SJSA1 (cell line): ENCODE measurements around the gene CAVIN2. TPM values are rescaled to one million over a fixed set of nuclear protein-coding genes. Genes with fewer than 3 reads are reported as not detected.

Source experiments
- DNase-seq, 2 experiments: peaks; one replicate each; pipeline ENCODE4 v3.0.0-alpha.2; 2015 to 2020; ENCODE audit warnings: low spot score in 2 of 2, low read depth in 1 of 2
- H3K27ac ChIP-seq: fragments of 250-450 bp; sonication (Bioruptor Pico); 2 replicates; pipeline ENCODE4 v1.5.1; 2020; ENCODE audit warnings: mild to moderate bottlenecking, moderate library complexity
- H3K27me3 ChIP-seq: fragments of 250-450 bp; sonication (Bioruptor Pico); replicated peaks from 2 replicates; pipeline ENCODE4 v1.5.1; 2020; ENCODE audit warnings: mild to moderate bottlenecking, moderate library complexity
- H3K36me3 ChIP-seq: fragments of 250-450 bp; sonication (Bioruptor Pico); 2 replicates; pipeline ENCODE4 v1.5.1; 2020; ENCODE audit warnings: mild to moderate bottlenecking
- H3K4me1 ChIP-seq: fragments of 250-450 bp; sonication (Bioruptor Pico); replicated peaks from 2 replicates; pipeline ENCODE4 v1.6.1; 2021; ENCODE audit warnings: mild to moderate bottlenecking
- H3K4me3 ChIP-seq: fragments of 250-450 bp; sonication (Bioruptor Pico); 2 replicates; pipeline ENCODE4 v1.5.1; 2020; ENCODE audit warnings: mild to moderate bottlenecking
- H3K9me3 ChIP-seq: fragments of 250-450 bp; sonication (Bioruptor Pico); replicated peaks from 2 replicates; pipeline ENCODE4 v1.5.1; 2020; ENCODE audit warnings: mild to moderate bottlenecking
- total RNA-seq: library from RNA; depleted of rRNA; stranded (reverse); fragments of >200 nt; shearing (Covaris generic); gene quantifications from 2 replicates; pipeline ENCODE4 v1.2.3, GENCODE V29; 2014

The CAVIN2 gene
- total RNA-seq, 1 experiment from 2014 or later: 28.1 TPM

- no peak for DNase-seq
- H3K4me1 ChIP-seq: peaks cover 36% of the 10 kb centered on the region
- no peak overlapping the region for H3K4me3 ChIP-seq
- H3K36me3 ChIP-seq: no peaks in the 10 kb centered on the region
- H3K27ac ChIP-seq: no peak overlapping the region; the same call in 1 of the 2 replicates
- H3K9me3 ChIP-seq: no peaks in the 10 kb centered on the region
- no peaks in the 10 kb centered on the region for H3K27me3 ChIP-seq
Observed at GRCh38 chr2:191857886-191858285, 11.0 kb upstream of the CAVIN2 start.

DNA sequence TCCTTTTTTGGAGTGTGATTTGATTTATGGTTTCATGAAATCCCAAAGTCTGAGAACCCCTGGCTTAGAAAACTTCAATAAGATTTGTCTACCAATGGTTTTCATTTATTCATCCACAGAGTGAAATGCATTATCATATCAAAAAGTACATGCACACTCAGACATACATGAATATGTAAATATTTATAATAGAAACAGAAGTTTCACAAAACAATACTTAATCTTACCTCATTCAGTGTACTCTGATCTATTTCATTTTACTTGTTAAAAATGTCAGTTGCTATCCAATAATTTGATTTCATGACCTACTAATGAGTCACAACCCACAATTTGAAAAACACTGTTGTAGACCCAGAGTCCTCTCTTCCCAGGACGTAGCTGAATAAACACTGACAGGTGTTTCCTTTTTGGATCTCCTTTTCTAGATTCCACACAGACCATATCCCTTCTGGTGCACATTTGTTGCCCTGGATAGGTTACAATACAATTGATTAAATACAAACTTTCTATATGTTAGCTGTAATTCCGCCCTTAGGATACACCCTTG lies 10.4 kb upstream of the CAVIN2 start:
- Histone ChIP-seq H3K27ac (peak overlapping the region; percentile 27; the same call in 1 of the 2 replicates), H3K4me3 (no peak overlapping the region), H3K36me3 (no peaks in the 10 kb centered on the region), H3K4me1 (peaks cover 36% of the 10 kb centered on the region), H3K27me3 (no peaks in the 10 kb centered on the region), H3K9me3 (no peaks in the 10 kb centered on the region)
- no peak for DNase-seq

DNA sequence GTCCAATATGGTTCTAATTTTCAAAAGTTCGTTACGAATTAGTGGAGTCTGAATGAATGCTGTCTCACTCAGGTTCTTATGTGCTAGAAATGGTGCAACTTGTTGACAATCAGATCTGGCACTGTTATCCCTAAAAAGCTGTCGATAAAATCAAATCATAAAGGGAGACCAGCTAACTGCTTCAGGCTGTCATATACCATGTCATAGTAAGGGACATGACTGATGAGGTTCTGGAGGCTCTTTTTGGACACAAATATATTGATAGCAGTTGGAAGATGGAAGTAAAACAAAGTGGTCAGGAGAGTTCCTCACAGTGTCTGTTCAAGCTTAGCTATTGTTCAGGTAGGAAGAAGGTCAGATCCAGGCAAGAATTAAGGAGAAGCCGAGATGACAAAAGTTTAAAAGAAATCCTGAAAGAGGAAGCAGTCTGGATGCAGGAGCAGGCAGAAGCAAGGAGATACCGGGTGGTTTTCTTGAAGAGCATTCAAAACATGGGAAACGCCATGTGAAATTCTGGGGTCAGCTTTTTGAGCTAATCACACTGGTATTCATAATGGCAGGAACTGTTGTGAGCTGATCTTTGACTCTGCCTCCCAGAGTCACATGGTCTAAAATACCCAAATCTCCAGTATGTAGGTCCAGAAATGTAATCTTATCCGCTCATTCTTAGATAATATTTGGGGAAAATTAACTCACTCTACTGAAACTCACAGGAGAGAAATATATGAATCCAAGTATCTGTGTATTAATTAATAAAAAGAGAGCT lies 9.4 kb upstream of the CAVIN2 start:
- Histone ChIP-seq H3K27ac (no peak overlapping the region), H3K9me3 (no peaks in the 10 kb centered on the region), H3K27me3 (no peaks in the 10 kb centered on the region), H3K4me3 (no peak overlapping the region), H3K36me3 (no peaks in the 10 kb centered on the region), H3K4me1 (peaks cover 36% of the 10 kb centered on the region)
- no peak for DNase-seq

- no peak for DNase-seq
- Histone ChIP-seq H3K4me3 (no peak overlapping the region), H3K9me3 (no peaks in the 10 kb centered on the region), H3K4me1 (peaks cover 36% of the 10 kb centered on the region), H3K36me3 (no peaks in the 10 kb centered on the region), H3K27ac (peak overlapping the region; percentile 34; the same call in 1 of the 2 replicates), H3K27me3 (no peaks in the 10 kb centered on the region)
Observed at GRCh38 chr2:191855382-191855781, 8.5 kb upstream of the CAVIN2 start.

DNA sequence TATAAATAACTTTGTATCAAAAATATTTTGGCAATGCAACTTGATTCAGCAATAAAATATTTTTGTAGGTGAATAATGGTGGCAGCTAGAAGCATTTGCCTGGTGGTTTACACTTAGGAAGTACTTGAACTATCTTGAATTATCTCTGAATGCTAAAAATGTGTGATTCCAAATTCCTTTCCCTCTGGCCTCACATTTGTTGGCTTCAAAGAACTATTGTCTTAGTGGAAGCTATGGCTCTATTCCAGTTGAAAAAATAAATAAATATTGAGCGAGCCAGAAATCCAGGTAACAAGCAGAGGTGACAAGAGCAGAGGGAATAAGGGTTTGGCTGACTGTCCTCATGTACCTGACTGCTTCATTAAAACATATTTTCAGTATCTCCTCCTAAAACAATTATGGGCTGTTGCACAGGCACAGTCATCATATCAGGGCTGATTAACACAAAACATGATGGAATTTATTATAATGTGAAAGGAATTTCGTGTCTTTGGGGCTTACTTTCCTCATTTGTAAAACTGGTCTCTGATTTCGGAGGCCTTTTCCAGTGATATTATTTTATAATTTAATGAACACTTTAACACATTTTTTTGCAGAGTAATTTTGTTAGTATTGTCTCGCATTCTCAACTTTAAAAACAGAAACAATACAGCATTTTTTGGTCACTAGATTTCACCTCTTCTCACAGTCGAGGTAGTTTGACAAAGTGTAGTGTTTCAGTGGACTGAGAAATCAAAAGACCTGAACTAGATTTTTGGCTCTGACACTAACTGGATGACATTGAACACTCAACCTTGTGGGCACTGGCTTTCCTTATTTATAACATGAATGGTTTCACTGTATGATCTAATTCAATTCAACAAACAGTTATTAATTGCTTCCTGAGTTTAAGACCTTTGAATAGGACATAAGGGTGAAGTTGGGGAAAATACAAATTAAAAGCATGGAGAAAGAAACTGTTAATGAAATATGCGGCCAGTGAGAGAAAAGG lies 7.8 kb upstream of the CAVIN2 start:
- H3K27ac ChIP-seq: peak overlapping the region; percentile 34
- peaks cover 36% of the 10 kb centered on the region for H3K4me1 ChIP-seq
- no peaks in the 10 kb centered on the region for H3K36me3 ChIP-seq
- no peaks in the 10 kb centered on the region for H3K27me3 ChIP-seq
- DNase-seq: peak in 1 of 2 experiments; percentile 58
- H3K4me3 ChIP-seq: no peak overlapping the region
- no peaks in the 10 kb centered on the region for H3K9me3 ChIP-seq

- peak overlapping the region; percentile 34 for H3K27ac ChIP-seq
Observed at GRCh38 chr2:191853843-191854242, 7.0 kb upstream of the CAVIN2 start.

GRCh38 chr2:191851158-191851557 lies 4.3 kb upstream of the CAVIN2 start:
- no peaks in the 10 kb centered on the region for H3K9me3 ChIP-seq
- no peak overlapping the region for H3K27ac ChIP-seq
- no peaks in the 10 kb centered on the region for H3K36me3 ChIP-seq
- no peak for DNase-seq
- no peak overlapping the region for H3K4me3 ChIP-seq
- no peaks in the 10 kb centered on the region for H3K27me3 ChIP-seq
- peaks cover 40% of the 10 kb centered on the region for H3K4me1 ChIP-seq

More at GRCh38 chr2:191853843-191854242, 7.0 kb upstream of the CAVIN2 start:
- Histone ChIP-seq H3K9me3 (no peaks in the 10 kb centered on the region), H3K4me3 (no peak overlapping the region), H3K4me1 (peaks cover 36% of the 10 kb centered on the region), H3K27me3 (no peaks in the 10 kb centered on the region), H3K36me3 (no peaks in the 10 kb centered on the region)
- DNase-seq: no peak

- Histone ChIP-seq H3K36me3 (0 out of 2 replicates have a peak, but pooled peaks cover 2% of the 10 kb centered on the region), H3K27ac (no peak overlapping the region), H3K27me3 (no peaks in the 10 kb centered on the region), H3K4me1 (peaks cover 47% of the 10 kb centered on the region), H3K4me3 (no peak overlapping the region), H3K9me3 (no peaks in the 10 kb centered on the region)
- DNase-seq: no peak
Observed at GRCh38 chr2:191848771-191849767, 2.2 kb upstream of the CAVIN2 start.

DNA sequence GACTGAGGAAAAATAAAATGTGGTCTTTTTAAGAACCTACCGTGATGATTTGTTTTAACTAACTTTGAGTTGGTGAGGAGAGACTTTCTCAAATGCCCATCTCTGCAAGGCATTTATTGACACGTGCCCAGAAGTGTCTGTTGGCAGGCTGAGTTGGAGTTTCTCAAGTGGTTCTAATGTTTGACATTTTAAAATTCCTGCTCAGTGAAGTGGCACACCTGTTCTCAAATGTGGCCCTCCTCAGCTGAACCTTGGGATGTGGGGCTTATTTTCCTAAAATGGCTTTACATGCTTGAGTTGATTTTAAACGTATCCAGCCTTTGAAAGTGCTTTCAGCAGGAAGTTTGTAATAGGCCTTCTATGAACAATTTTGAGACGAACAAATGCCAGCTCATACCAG lies 876 bp upstream of the CAVIN2 start:
- no peak overlapping the region for H3K4me3 ChIP-seq
- no peaks in the 10 kb centered on the region for H3K9me3 ChIP-seq
- peak overlapping the region; percentile 72 for H3K27ac ChIP-seq
- H3K4me1 ChIP-seq: peaks cover 39% of the 10 kb centered on the region
- peaks cover 7% of the 10 kb centered on the region; the same call in 1 of the 2 replicates for H3K36me3 ChIP-seq
- no peak for DNase-seq
- no peaks in the 10 kb centered on the region for H3K27me3 ChIP-seq

DNA sequence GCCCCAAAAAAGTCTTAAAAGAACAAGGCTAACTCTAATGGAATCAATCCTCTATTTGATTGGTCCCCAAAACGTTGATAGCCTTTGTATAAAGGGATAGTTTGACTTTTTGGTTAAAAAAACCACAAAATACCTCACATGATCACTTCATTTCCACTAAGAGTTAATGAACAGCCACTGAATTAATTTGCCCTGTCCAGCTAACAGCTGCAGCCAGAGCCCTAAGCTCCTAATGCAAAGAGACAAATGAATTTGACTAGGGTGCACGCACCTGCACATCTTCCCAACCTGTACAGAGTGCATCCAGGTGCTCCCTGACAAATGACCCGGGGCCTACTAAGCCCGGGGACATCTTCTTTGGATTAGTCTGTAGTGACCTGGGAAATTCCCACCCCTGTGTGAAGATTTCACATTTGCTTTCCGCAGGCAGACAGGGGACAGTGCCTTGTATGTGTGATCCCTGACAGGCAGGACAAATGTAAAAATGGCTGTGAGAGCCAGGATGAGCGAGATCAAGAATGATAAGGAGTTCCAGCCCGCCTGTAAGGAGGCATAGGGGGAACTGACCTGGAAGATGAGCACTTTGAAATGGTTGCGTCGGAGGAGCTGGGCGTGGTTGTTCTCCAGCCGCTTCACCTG lies 893 bp downstream of the CAVIN2 start:
- Histone ChIP-seq H3K36me3 (peaks cover 7% of the 10 kb centered on the region; the same call in 1 of the 2 replicates), H3K4me3 (peak overlapping the region; percentile 34), H3K27ac (peak overlapping the region; percentile 72), H3K4me1 (peaks cover 39% of the 10 kb centered on the region), H3K9me3 (no peaks in the 10 kb centered on the region), H3K27me3 (no peaks in the 10 kb centered on the region)
- DNase-seq: no peak

GRCh38 chr2:191845248-191845715 lies 1.6 kb downstream of the CAVIN2 start:
- H3K27ac ChIP-seq: peak overlapping the region; percentile 42; the same call in 1 of the 2 replicates

DNA sequence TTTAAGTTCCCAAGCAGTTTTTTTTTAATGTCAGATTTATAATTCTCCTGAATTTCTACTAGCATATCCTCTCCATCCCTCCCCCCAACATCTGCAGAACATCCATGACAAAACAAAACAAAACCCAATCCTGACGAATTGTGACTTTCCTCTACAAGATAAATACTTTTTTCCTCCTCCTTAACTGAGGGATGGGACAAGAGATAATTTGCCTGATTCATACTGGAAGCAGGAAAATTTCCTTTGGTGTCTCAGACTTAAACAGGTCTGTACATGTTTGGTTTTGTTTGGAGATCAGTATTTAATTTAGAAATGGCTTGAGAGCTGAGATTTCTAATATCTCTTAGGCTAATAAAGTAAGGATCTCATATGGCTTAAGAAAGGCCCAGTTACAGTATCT lies 2.2 kb downstream of the CAVIN2 start:
- H3K9me3 ChIP-seq: no peaks in the 10 kb centered on the region
- H3K4me1 ChIP-seq: peaks cover 39% of the 10 kb centered on the region
- H3K4me3 ChIP-seq: peak overlapping the region; percentile 34
- H3K27ac ChIP-seq: no peak overlapping the region; the same call in 1 of the 2 replicates
- H3K36me3 ChIP-seq: peaks cover 7% of the 10 kb centered on the region; the same call in 1 of the 2 replicates
- DNase-seq: peak in 1 of 2 experiments; percentile 6
- H3K27me3 ChIP-seq: no peaks in the 10 kb centered on the region

More at GRCh38 chr2:191845248-191845715, 1.6 kb downstream of the CAVIN2 start:
- Histone ChIP-seq H3K36me3 (peaks cover 7% of the 10 kb centered on the region; the same call in 1 of the 2 replicates), H3K4me3 (peak overlapping the region; percentile 34), H3K9me3 (no peaks in the 10 kb centered on the region), H3K4me1 (peaks cover 39% of the 10 kb centered on the region), H3K27me3 (no peaks in the 10 kb centered on the region)
- DNase-seq: peak in 1 of 2 experiments; percentile 38
